H7 (cell line): ENCODE measurements around the gene LRRC26. TPM values are rescaled to one million over a fixed set of nuclear protein-coding genes. Genes with fewer than 3 reads are reported as not detected.
"Not testable (repeated sequence)": the region's sequence is repeated elsewhere in the genome, so short reads cannot be mapped to it uniquely, and the experiment has no call there.

Experiments used
- DNase-seq: peaks from one replicate; pipeline ENCODE4 v3.0.0; 2012
- H3K27me3 ChIP-seq: 2 replicates; pipeline ENCODE4 v1.6.0; 2011; ENCODE audit warnings: mild to moderate bottlenecking, low read length; ENCODE audit not compliant: control insufficient read depth, insufficient read depth
- H3K36me3 ChIP-seq: replicated peaks from 2 replicates; pipeline ENCODE4 v1.5.1; 2011; ENCODE audit warnings: low read length; ENCODE audit not compliant: control insufficient read depth, insufficient read depth
- H3K4me3 ChIP-seq: 2 replicates; pipeline ENCODE4 v1.5.1; 2011; ENCODE audit warnings: low read depth, mild to moderate bottlenecking, control low read depth, low read length, moderate library complexity; ENCODE audit not compliant: insufficient read depth
- total RNA-seq: library from RNA; depleted of rRNA; stranded (reverse); fragments of >200 nt; shearing (Covaris generic); gene quantifications from 2 replicates; pipeline ENCODE4 v1.2.3, GENCODE V29; 2014

Gene LRRC26
- total RNA-seq, 1 experiment from 2014 or later = 0.59 TPM

GRCh38 chr9:137136881-137137607, 32.8 kb downstream of the LRRC26 start:
- Histone ChIP-seq H3K27me3 (peaks cover 51% of the 10 kb centered on the region), H3K36me3 (no peaks in the 10 kb centered on the region), H3K4me3 (no peak overlapping the region)
- DNase-seq = peak; percentile 49

GRCh38 chr9:137136261-137136880, 33.5 kb downstream of the LRRC26 start:
- DNase-seq = peak; percentile 86
- Histone ChIP-seq H3K27me3 (peaks cover 48% of the 10 kb centered on the region), H3K36me3 (no peaks in the 10 kb centered on the region), H3K4me3 (no peak overlapping the region)

- not testable (repeated sequence) for DNase-seq, H3K4me3 ChIP-seq, H3K36me3 ChIP-seq
- peaks cover 46% of the 10 kb centered on the region for H3K27me3 ChIP-seq
Measured at GRCh38 chr9:137135154-137135553, 34.7 kb downstream of the LRRC26 start.

DNA sequence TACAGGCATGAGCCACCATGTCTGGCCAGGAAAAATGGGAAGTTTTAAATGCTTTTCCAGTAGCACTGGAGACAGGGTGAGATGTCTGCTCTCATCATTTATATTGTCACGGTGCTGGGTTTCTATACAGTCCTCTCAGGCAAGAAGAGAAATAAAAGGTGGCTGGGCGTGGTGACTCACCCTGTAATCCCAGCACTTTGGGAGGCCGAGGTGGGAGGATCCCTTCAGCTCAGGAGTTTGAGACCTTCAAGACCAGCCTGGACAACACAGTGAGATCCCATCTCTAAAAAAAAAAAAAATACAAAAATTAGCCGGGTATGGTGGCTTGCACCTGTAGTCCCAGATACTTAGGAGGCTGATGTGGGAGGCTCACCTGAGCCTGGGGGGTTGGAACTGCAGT, 35.7 kb downstream of the LRRC26 start:
- H3K27me3 ChIP-seq = peaks cover 36% of the 10 kb centered on the region
- H3K36me3 ChIP-seq = no peaks in the 10 kb centered on the region
- no peak for DNase-seq
- H3K4me3 ChIP-seq = no peak overlapping the region

DNA sequence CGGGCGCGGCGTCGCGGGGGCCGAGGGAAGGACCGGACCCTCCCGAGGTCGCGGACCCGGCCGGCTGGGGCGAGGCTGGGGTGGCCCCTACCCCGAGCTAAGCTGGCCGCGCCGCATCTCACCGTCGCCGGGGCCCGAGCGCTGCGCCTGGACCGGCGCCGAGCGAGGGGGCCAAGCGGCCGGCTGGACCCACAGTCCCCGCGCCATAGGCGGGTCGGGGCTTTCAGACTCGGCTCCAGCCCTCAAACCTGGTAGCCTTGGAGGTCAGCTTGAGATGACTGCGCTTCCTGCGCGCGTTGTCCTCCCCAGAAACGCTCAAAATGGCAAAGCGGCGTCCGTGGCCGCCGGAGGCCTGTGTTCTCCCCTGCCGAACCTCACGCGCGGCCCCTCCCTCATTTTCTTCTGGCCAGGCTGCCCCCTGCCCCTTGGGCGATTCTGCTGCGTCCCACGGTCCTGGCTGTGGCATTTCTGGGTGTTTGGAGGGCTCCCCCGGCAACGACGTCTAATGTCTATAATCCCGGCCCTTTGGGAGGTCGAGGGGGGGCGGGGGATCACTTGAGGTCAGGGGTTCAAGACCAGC, 39.6 kb downstream of the LRRC26 start:
- Histone ChIP-seq H3K27me3 (peaks cover 8% of the 10 kb centered on the region), H3K4me3 (peak overlapping the region; percentile 81), H3K36me3 (no peaks in the 10 kb centered on the region)
- no peak for DNase-seq

GRCh38 chr9:137129456-137130175, 40.2 kb downstream of the LRRC26 start:
- DNase-seq = peak; percentile 98
- Histone ChIP-seq H3K27me3 (peaks cover 8% of the 10 kb centered on the region), H3K36me3 (no peaks in the 10 kb centered on the region), H3K4me3 (peak overlapping the region; percentile 81)

- peak; percentile 72 for DNase-seq
- H3K27me3 ChIP-seq = peaks cover 8% of the 10 kb centered on the region
- H3K4me3 ChIP-seq = peak overlapping the region; percentile 81
- H3K36me3 ChIP-seq = no peaks in the 10 kb centered on the region
Measured at GRCh38 chr9:137128862-137129455, 40.9 kb downstream of the LRRC26 start.

DNA sequence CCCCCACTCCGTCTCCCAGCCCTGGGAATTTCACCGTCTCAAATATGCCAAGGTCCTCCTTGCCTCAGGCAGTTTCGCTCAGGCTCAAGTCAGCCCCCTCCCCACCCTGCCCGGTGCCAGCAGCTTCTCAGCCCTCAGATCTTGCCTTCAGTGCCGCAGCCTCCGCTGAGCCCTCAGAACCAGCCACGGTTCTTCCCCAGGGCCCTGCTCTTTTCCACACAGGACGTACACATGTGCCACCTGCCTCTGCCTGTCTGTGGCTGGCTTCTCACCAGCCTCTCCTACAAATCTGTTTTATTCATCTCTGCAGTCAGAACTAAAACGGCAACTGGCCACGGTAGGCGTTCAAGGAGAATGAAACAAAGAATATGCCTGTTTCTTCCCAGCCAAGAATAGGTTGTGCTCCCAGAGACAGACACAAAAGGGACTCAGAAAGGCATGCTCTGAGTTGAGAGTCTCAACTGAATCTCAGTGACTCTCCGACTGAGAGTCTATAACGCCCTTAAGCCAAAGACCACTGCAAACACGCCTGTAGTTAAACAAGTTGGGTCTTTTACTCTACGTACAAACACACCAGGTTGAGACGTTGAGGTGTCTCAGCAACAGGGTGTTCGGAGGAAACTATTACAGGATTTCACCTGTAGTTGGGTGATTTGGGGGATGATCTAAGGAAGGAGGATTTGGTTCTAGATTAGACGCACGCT, 41.5 kb downstream of the LRRC26 start:
- peak; percentile 51 for DNase-seq
- Histone ChIP-seq H3K4me3 (no peak overlapping the region; the same call in 1 of the 2 replicates), H3K27me3 (peaks cover 8% of the 10 kb centered on the region), H3K36me3 (no peaks in the 10 kb centered on the region)

GRCh38 chr9:137127301-137128157, 42.3 kb downstream of the LRRC26 start:
- no peaks in the 10 kb centered on the region for H3K36me3 ChIP-seq
- peak; percentile 23 for DNase-seq
- H3K27me3 ChIP-seq = peaks cover 8% of the 10 kb centered on the region
- H3K4me3 ChIP-seq = no peak overlapping the region

DNA sequence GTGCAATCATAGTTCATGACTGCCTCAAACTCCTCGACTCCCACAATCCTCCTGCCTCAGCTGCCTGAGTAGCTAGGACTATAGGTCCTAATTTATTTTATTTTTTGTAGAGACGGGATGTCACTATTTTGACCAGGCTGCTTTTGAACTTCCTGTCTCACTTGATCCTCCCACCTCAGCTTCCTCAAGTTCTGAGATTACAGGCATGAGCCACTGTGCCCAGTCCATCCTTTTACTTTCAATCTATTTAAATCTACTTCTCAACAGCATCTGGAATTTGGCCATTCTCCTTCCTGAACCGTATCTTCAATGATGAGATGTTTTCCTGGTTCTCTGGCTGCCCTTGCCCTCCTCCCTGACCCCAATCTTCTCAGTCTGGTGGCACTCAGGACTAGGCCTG, 43.1 kb downstream of the LRRC26 start:
- peaks cover 8% of the 10 kb centered on the region for H3K27me3 ChIP-seq

GRCh38 chr9:137123952-137124462, 45.8 kb downstream of the LRRC26 start:
- not testable (repeated sequence) for H3K4me3 ChIP-seq, H3K27me3 ChIP-seq, H3K36me3 ChIP-seq

More for the DNA sequence above, 43.1 kb downstream of the LRRC26 start:
- Histone ChIP-seq H3K4me3 (no peak overlapping the region), H3K36me3 (no peaks in the 10 kb centered on the region)
- no peak for DNase-seq

GRCh38 chr9:137123468-137123837, 46.4 kb downstream of the LRRC26 start:
- no peak for DNase-seq

More at GRCh38 chr9:137123952-137124462, 45.8 kb downstream of the LRRC26 start:
- DNase-seq = not testable (repeated sequence)

More at GRCh38 chr9:137123468-137123837, 46.4 kb downstream of the LRRC26 start:
- Histone ChIP-seq H3K4me3 (no peak overlapping the region), H3K36me3 (no peaks in the 10 kb centered on the region), H3K27me3 (no peaks in the 10 kb centered on the region)
